SK-N-SH (cell line): Measurements from ENCODE around the gene LDAH. TPM values are rescaled to one million over a fixed set of nuclear protein-coding genes. Genes with fewer than 3 reads are reported as not detected.
A peak's percentile ranks its signal among the peaks of the same experiment; 100 is the strongest.

Experiments used
- CTCF ChIA-PET: fragments of 300-600, 350-600 bp; formaldehyde crosslinking; extraction: SDS; loops from one replicate; lab custom pipeline; 2021; lab: Yijun Ruan, JAX
- POLR2A ChIA-PET: fragments of 350-600 bp; sonication (Branson Sonifier 250); formaldehyde crosslinking; extraction: SDS; loops from one replicate; lab custom pipeline; 2020; ENCODE audit warnings: antibody characterized with exemption, inconsistent platforms; lab: Yijun Ruan, JAX
- DNase-seq: peaks from one replicate; pipeline ENCODE4 v3.0.0; 2012
- H2AFZ ChIP-seq: fragments of 200-600 bp; sonication (generic); 2 replicates; pipeline ENCODE4 v1.8.1; 2016; ENCODE audit warnings: antibody characterized with exemption, mild to moderate bottlenecking, low read depth
- H3F3A ChIP-seq: fragments of 200-600 bp; sonication (generic); replicated peaks from 2 replicates; pipeline ENCODE3; 2016; ENCODE audit warnings: antibody characterized with exemption, mild to moderate bottlenecking; ENCODE audit not compliant: insufficient read depth
- H3K27ac ChIP-seq, 2 experiments: fragments of 200-500 bp in 1 of 2; fragments of 200-600 bp in 1 of 2; sonication (Bioruptor generic) in 1 of 2; sonication (generic), shearing (Covaris generic) in 1 of 2; 2 replicates each; pipeline versions ENCODE4 v1.5.1 to v1.6.1; 2014 to 2016; ENCODE audit warnings: low read depth in 2 of 2, inconsistent platforms in 1 of 2, low read length in 1 of 2, mild to moderate bottlenecking in 1 of 2, mixed read lengths in 1 of 2
- H3K27me3 ChIP-seq: fragments of 200-600 bp; sonication (generic), shearing (Covaris generic); 2 replicates; pipeline ENCODE4 v1.6.1; 2016; ENCODE audit warnings: mixed run types; ENCODE audit not compliant: insufficient read depth
- H3K36me3 ChIP-seq, 2 experiments: fragments of 200-500 bp in 1 of 2; fragments of 200-600 bp in 1 of 2; sonication (Bioruptor generic) in 1 of 2; sonication (generic) in 1 of 2; replicated peaks in 1 of 2; 2 replicates each; pipeline versions ENCODE3 to v1.5.1; 2014 to 2016; ENCODE audit warnings: low read length in 1 of 2, mild to moderate bottlenecking in 1 of 2; ENCODE audit not compliant: insufficient read depth in 2 of 2, control insufficient read depth in 1 of 2
- H3K4me1 ChIP-seq, 2 experiments: fragments of 200-500 bp in 1 of 2; fragments of 200-600 bp in 1 of 2; sonication (Bioruptor generic) in 1 of 2; sonication (generic), shearing (Covaris generic) in 1 of 2; 2 replicates each; pipeline versions ENCODE4 v1.5.1 to v1.6.1; 2014 to 2016; ENCODE audit warnings: low read depth in 1 of 2, low read length in 1 of 2, mixed run types in 1 of 2; ENCODE audit not compliant: insufficient read depth in 2 of 2, control insufficient read depth in 1 of 2
- H3K4me2 ChIP-seq: fragments of 200-600 bp; sonication (generic), shearing (Covaris generic); 2 replicates; pipeline ENCODE4 v1.6.1; 2017; ENCODE audit warnings: mixed run types
- H3K4me3 ChIP-seq, 2 experiments: fragments of 200-500 bp in 1 of 2; fragments of 200-600 bp in 1 of 2; sonication (Bioruptor generic) in 1 of 2; sonication (generic), shearing (Covaris generic) in 1 of 2; 2 replicates each; pipeline versions ENCODE4 v1.5.1 to v1.8.1; 2014 to 2016; ENCODE audit warnings: low read depth in 2 of 2, inconsistent platforms in 1 of 2, low read length in 1 of 2, mild to moderate bottlenecking in 1 of 2, mixed read lengths in 1 of 2, moderate library complexity in 1 of 2
- H3K79me2 ChIP-seq: fragments of 200-600 bp; sonication (generic); 2 replicates; pipeline ENCODE4 v1.8.1; 2017; ENCODE audit warnings: mild to moderate bottlenecking; ENCODE audit not compliant: insufficient read depth
- H3K9ac ChIP-seq: fragments of 200-600 bp; sonication (generic); 2 replicates; pipeline ENCODE4 v1.6.1; 2017; ENCODE audit warnings: mixed run types
- H3K9me2 ChIP-seq: fragments of 200-600 bp; sonication (generic); 2 replicates; pipeline ENCODE4 v1.6.1; 2017; ENCODE audit warnings: mixed run types
- H3K9me3 ChIP-seq: fragments of 200-600 bp; sonication (generic); 2 replicates; pipeline ENCODE4 v1.6.1; 2017; ENCODE audit warnings: mixed run types, mild to moderate bottlenecking, moderate library complexity
- H4K20me1 ChIP-seq: fragments of 200-600 bp; sonication (generic); 2 replicates; pipeline ENCODE4 v1.6.1; 2017; ENCODE audit warnings: mild to moderate bottlenecking, mixed run types; ENCODE audit not compliant: insufficient read depth
- CTCF ChIP-seq: fragments of 200-600 bp; sonication (generic); IDR thresholded peaks from 2 replicates; pipeline ENCODE4 v1.6.1; 2017; ENCODE audit warnings: antibody characterized with exemption, mild to moderate bottlenecking, moderate library complexity
- ELF1 ChIP-seq: IDR thresholded peaks from 2 replicates; pipeline ENCODE4 v1.4.0; 2012
- GABPA ChIP-seq: IDR thresholded peaks from 2 replicates; pipeline ENCODE4 v1.4.0; 2012; ENCODE audit warnings: low read depth, mild to moderate bottlenecking
- MAX ChIP-seq: IDR thresholded peaks from 2 replicates; pipeline ENCODE4 v1.4.0; 2012; ENCODE audit warnings: low read depth
- MEF2A ChIP-seq: IDR thresholded peaks from 2 replicates; pipeline ENCODE4 v1.4.0; 2012; ENCODE audit warnings: low read depth, borderline replicate concordance
- NRF1 ChIP-seq: IDR thresholded peaks from 2 replicates; pipeline ENCODE4 v1.6.1; 2012; ENCODE audit warnings: low read depth, mild to moderate bottlenecking, low read length
- POLR2AphosphoS5 ChIP-seq: IDR thresholded peaks from 2 replicates; pipeline ENCODE4 v1.6.1; 2012; ENCODE audit warnings: low read depth, low read length
- RAD21 ChIP-seq: IDR thresholded peaks from 2 replicates; pipeline ENCODE4 v1.6.1; 2012; ENCODE audit warnings: mild to moderate bottlenecking, low read length
- RFX5 ChIP-seq: IDR thresholded peaks from 2 replicates; pipeline ENCODE4 v1.6.1; 2012; ENCODE audit warnings: mild to moderate bottlenecking, improper control_type of control experiment, low read length
- YY1 ChIP-seq: IDR thresholded peaks from 2 replicates; pipeline ENCODE4 v1.4.0; 2012; ENCODE audit warnings: low read depth, mild to moderate bottlenecking
- WGBS: methylation state at CpG from one replicate; pipeline ENCODE4 v1.1.6; 2017; ENCODE audit warnings: low lambda C conversion rate; 5-methylcytosine and 5-hydroxymethylcytosine counted together
- polyA plus RNA-seq, 3 experiments: library from polyadenylated mRNA; depleted of rRNA; stranded (reverse); fragments of >200 nt; gene quantifications; 2 replicates each; pipeline ENCODE4 v1.2.3, GENCODE V29; 2012

The LDAH gene
- polyA plus RNA-seq, 1 of the 3 experiments (the other 2 are of a cell fraction): 12.7 TPM

GRCh38 chr2:20671036-20671735 is 151.7 kb downstream of the LDAH start:
- Histone ChIP-seq H3K27me3 (peaks cover 52% of the 10 kb centered on the region), H3K79me2 (no peaks in the 10 kb centered on the region), H3K9me3 (no peaks in the 10 kb centered on the region), H3K27ac (no peak overlapping the region), H3K9ac (no peak overlapping the region), H4K20me1 (no peaks in the 10 kb centered on the region), H3K36me3 (no peaks in the 10 kb centered on the region), H3K4me3 (peak overlapping the region in 1 of 2 experiments; percentile 2; a peak in 1 of 4 replicates), H3F3A (peaks cover 6% of the 10 kb centered on the region), H3K4me1 (peaks cover 5 to 17% of the 10 kb centered on the region in 2 experiments; a peak in 2 of 4 replicates), H3K4me2 (no peak overlapping the region), H2AFZ (no peak overlapping the region), H3K9me2 (no peaks in the 10 kb centered on the region)
- CTCF ChIA-PET: interaction anchor here (0.9 to 10.2 kb wide), 10 partner anchors 8 to 292 kb away, joined by 3 to 232 read pairs (median 4); partner anchors contain the start of gene GDF7
- whole genome bisulfite sequencing: 25% methylated on average over 35 of the region's 60 CpGs
- peak; percentile 66 for DNase-seq
- POLR2A ChIA-PET: interaction anchor here (0.6 kb wide), 1 partner anchor 8 kb away, joined by 3 read pairs; no protein-coding TSS in a partner anchor
- TF ChIP-seq YY1: no peak

- POLR2A ChIA-PET: interaction anchor here (0.7 kb wide), 1 partner anchor 12 kb away, joined by 3 read pairs; no protein-coding TSS in a partner anchor
- DNase-seq: peak; percentile 70
Observed at GRCh38 chr2:20670315-20671035, 152.4 kb downstream of the LDAH start.

More at GRCh38 chr2:20670315-20671035, 152.4 kb downstream of the LDAH start:
- Histone ChIP-seq H3K79me2 (no peaks in the 10 kb centered on the region), H3K27ac (no peak overlapping the region), H3K4me1 (peaks cover 4 to 24% of the 10 kb centered on the region in 2 experiments; a peak in 3 of 4 replicates), H3K4me2 (no peak overlapping the region), H3K9me2 (no peaks in the 10 kb centered on the region), H3F3A (peaks cover 4% of the 10 kb centered on the region), H2AFZ (no peak overlapping the region), H3K36me3 (no peaks in the 10 kb centered on the region), H4K20me1 (no peaks in the 10 kb centered on the region), H3K9me3 (no peaks in the 10 kb centered on the region), H3K4me3 (no peak overlapping the region; a peak in 1 of 4 replicates), H3K9ac (no peak overlapping the region), H3K27me3 (peaks cover 59% of the 10 kb centered on the region)
- TF ChIP-seq GABPA: no peak
- no peak for TF ChIP-seq POLR2AphosphoS5
- TF ChIP-seq CTCF: no peak
- TF ChIP-seq ELF1: no peak
- no peak for TF ChIP-seq RFX5
- no peak for TF ChIP-seq NRF1
- TF ChIP-seq MAX: no peak
- TF ChIP-seq MEF2A: no peak
- TF ChIP-seq RAD21: no peak
- CTCF ChIA-PET: interaction anchor here (1.0 to 10.2 kb wide), 11 partner anchors 7 to 447 kb away, joined by 3 to 232 read pairs (median 4); partner anchors contain the start of genes GDF7 and HS1BP3
- 48% methylated on average over 29 of the region's 83 CpGs for WGBS
